ENCODE results near the gene PRSS38. TPM values are rescaled to one million over a fixed set of nuclear protein-coding genes. Genes with fewer than 3 reads are reported as not detected.

The PRSS38 gene
- total RNA-seq, 1 experiment from 2014 or later, result not detected

DNA sequence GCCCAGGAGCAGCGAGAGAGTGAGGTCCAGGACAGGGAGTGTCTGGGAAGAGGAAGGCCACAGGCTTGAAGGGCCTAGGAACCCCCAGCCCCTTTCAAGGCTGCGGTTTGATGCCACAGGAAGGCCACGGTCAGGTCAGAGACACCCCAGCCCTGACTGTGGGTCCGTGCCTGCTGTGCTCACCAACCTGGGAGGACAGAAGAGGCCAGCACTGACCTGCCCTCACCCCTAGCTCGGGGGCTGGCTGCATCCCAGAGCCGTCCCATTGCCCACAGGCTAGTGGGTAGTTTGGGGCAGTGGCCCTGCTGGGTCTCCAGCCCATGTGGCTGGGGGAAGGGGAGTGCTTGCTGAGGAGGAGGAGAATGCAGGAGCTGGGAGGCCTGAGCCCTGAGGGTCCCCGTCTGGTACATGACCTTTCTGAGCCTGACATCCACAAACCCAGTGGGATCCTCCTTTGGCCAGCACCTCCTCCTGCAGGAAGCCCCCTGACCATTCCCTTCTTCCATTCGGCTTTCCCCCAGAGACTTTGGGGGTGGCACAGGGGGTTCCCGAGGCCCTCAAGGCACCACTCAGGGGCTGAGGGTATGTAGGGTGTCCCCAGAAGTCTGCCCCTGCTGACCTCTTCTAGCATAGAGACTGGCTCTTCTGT is 77.9 kb downstream of the PRSS38 start:
- ChIA-PET RAD21 (ENCODE audit: low non-redundant PET in 1 of 2, low total read pairs in 2 of 2, uncharacterized antibody in 2 of 2, unreplicated experiment in 2 of 2) (no interaction called here), CTCF (no interaction called here), POLR2A (no interaction called here)
- Histone ChIP-seq H3K36me3 (ENCODE audit: control insufficient read depth in 1 of 2, insufficient read depth in 2 of 2, low read length in 2 of 2) (no peaks in the 10 kb centered on the region), H3K9ac (ENCODE audit: low read length) (no peak overlapping the region), H3K27ac (ENCODE audit: low read depth, low read length) (no peak overlapping the region), H3K9me3 (ENCODE audit: control insufficient read depth in 1 of 2, insufficient read depth in 1 of 2, low read depth in 1 of 2, low read length in 2 of 2) (no peaks in the 10 kb centered on the region), H4K20me1 (ENCODE audit: insufficient read depth) (no peaks in the 10 kb centered on the region), H3K4me3 (replicated peaks in 1 of 2; ENCODE audit: low read depth in 1 of 2, low read length in 2 of 2) (no peak overlapping the region), H3K4me1 (ENCODE audit: control insufficient read depth in 1 of 2, insufficient read depth in 2 of 2, low read length in 2 of 2) (peaks cover 5 to 27% of the 10 kb centered on the region in 2 experiments; a peak in 3 of 4 replicates), H2AFZ (ENCODE audit: low read depth, low read length, poor library complexity, severe bottlenecking) (no peak overlapping the region), H3K79me2 (ENCODE audit: insufficient read depth, low read length) (no peaks in the 10 kb centered on the region), H3K9me2 (ENCODE audit: insufficient read depth) (no peaks in the 10 kb centered on the region), H3K4me2 (ENCODE audit: low read length) (no peak overlapping the region), H3K27me3 (ENCODE audit: insufficient read depth, low read length) (no peaks in the 10 kb centered on the region)
- BruUV-seq (replicated peaks), result no TSS peak
- ATAC-seq (no peak), DNase-seq (ENCODE audit: low read depth, low spot score) (no peak)
- no peak for TF ChIP-seq RAD21 (IDR thresholded peaks at IDR 0.05; ENCODE audit: low read depth)
- TF ChIP-seq TCF7L2 (IDR thresholded peaks at IDR 0.05; ENCODE audit: borderline replicate concordance, extremely low read depth, insufficient read depth, insufficient read length), result no peak
- no peak for TF ChIP-seq ELF1 (IDR thresholded peaks at IDR 0.05; ENCODE audit: borderline replicate concordance, low read depth)
- TF ChIP-seq, protein P1, sequence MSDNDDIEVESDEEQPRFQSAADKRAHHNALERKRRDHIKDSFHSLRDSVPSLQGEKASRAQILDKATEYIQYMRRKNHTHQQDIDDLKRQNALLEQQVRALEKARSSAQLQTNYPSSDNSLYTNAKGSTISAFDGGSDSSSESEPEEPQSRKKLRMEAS (IDR thresholded peaks at IDR 0.05), result no peak
- TF ChIP-seq SIN3A (IDR thresholded peaks at IDR 0.05; ENCODE audit: low read depth), result no peak
- TF ChIP-seq, protein P2, sequence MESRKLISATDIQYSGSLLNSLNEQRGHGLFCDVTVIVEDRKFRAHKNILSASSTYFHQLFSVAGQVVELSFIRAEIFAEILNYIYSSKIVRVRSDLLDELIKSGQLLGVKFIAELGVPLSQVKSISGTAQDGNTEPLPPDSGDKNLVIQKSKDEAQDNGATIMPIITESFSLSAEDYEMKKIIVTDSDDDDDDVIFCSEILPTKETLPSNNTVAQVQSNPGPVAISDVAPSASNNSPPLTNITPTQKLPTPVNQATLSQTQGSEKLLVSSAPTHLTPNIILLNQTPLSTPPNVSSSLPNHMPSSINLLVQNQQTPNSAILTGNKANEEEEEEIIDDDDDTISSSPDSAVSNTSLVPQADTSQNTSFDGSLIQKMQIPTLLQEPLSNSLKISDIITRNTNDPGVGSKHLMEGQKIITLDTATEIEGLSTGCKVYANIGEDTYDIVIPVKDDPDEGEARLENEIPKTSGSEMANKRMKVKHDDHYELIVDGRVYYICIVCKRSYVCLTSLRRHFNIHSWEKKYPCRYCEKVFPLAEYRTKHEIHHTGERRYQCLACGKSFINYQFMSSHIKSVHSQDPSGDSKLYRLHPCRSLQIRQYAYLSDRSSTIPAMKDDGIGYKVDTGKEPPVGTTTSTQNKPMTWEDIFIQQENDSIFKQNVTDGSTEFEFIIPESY (IDR thresholded peaks at IDR 0.05; ENCODE audit: extremely low read depth, insufficient replicate concordance, low read length), result no peak
- intact Hi-C loops (cut with micrococcal nuclease), result no loop called here
